GM10266 (cell line): ENCODE measurements around the gene C9orf57.

Experiments used
- DNase-seq: peaks from one replicate; pipeline ENCODE4 v3.0.0; 2012; ENCODE audit errors: extremely low spot score
- CTCF ChIP-seq: IDR thresholded peaks from 2 replicates; pipeline ENCODE4 v1.5.1; 2012; ENCODE audit warnings: mild to moderate bottlenecking, low read depth; ENCODE audit not compliant: control insufficient read depth, insufficient read depth; ENCODE audit errors: missing control alignments

The C9orf57 gene

GRCh38 chr9:72048850-72049249, 11.6 kb downstream of the C9orf57 start:
- TF ChIP-seq CTCF = no peak
- no peak for DNase-seq

- TF ChIP-seq CTCF = no peak
- DNase-seq = no peak
Measured at GRCh38 chr9:72046630-72047456, 13.6 kb downstream of the C9orf57 start.

GRCh38 chr9:72044095-72044494, 16.3 kb downstream of the C9orf57 start:
- no peak for TF ChIP-seq CTCF
- DNase-seq = no peak

GRCh38 chr9:72043576-72043975, 16.8 kb downstream of the C9orf57 start:
- DNase-seq = no peak
- TF ChIP-seq CTCF = no peak

- no peak for DNase-seq
Measured at GRCh38 chr9:72042928-72043327, 17.5 kb downstream of the C9orf57 start.

GRCh38 chr9:72041775-72042194, 18.6 kb downstream of the C9orf57 start:
- DNase-seq = no peak
- TF ChIP-seq CTCF = no peak

More at GRCh38 chr9:72042928-72043327, 17.5 kb downstream of the C9orf57 start:
- TF ChIP-seq CTCF = no peak

GRCh38 chr9:72041369-72041768, 19.0 kb downstream of the C9orf57 start:
- no peak for DNase-seq
- TF ChIP-seq CTCF = no peak
